Fibroblast of the conjunctiva (primary cell): ENCODE measurements around the gene RSBN1L.
"Not testable (repeated sequence)": the region's sequence is repeated elsewhere in the genome, so short reads cannot be mapped to it uniquely, and the experiment has no call there.

Source experiments
- DNase-seq: peaks from one replicate; pipeline ENCODE4 v3.0.0-alpha.2; 2010; ENCODE audit warnings: low read depth

Gene RSBN1L

GRCh38 chr7:77687747-77688144 lies 8.5 kb upstream of the RSBN1L start:
- no peak for DNase-seq

DNA sequence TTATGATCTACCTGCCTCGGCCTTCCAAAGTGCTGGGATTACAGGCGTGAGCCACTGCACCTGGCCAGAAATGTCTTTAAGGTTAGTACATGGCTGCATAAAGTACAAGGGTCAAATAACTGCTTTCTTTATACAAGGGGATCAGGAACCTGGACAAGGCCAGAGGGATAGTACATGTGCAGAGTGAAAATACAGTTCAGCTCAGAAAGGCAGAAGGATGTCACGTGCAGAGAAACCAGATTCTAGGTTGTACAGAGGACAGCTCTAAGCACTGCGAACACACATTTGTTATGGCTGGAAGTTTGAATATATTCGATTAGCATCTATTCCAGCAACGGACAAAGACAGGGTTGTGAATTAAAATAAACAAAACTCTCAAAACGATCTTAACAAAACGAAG lies 6.0 kb upstream of the RSBN1L start:
- no peak for DNase-seq

DNA sequence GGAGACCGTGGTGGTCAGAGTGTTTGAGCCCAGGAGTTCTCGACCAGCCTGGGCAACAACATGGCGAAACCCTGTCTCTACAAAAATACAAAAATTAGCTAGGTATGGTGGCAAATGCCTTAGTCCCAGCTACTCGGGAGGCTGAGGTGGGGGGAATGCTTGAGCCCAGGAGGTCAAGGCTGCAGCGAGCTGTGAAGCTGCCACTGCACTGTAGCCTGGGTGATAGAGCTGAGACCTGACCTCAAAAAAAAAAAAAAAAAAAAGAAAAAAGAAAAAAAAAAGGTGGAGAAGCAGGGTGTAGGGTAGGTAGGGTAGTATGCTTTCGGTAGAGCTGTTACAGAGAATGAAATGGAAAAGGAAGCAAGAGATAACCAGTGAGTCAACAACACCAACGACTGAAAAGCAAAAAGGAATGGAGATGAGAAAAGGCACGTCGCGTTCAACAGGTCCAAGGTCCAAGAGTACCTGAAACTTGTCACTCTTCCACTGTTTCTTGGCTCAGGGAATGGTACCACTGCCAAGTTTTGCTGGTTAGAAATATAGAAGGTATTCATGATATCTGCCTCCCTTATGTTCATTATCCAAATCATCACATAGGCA lies 4.3 kb upstream of the RSBN1L start:
- DNase-seq = no peak

GRCh38 chr7:77693830-77694583 lies 2.3 kb upstream of the RSBN1L start:
- no peak for DNase-seq

GRCh38 chr7:77696643-77697534 lies 630 bp downstream of the RSBN1L start:
- no peak for DNase-seq

- no peak for DNase-seq
These were observed 1.2 kb downstream of the RSBN1L start for GRCh38 chr7:77697535-77697831.

- no peak for DNase-seq
These were observed 1.9 kb downstream of the RSBN1L start for GRCh38 chr7:77698042-77698625.

DNA sequence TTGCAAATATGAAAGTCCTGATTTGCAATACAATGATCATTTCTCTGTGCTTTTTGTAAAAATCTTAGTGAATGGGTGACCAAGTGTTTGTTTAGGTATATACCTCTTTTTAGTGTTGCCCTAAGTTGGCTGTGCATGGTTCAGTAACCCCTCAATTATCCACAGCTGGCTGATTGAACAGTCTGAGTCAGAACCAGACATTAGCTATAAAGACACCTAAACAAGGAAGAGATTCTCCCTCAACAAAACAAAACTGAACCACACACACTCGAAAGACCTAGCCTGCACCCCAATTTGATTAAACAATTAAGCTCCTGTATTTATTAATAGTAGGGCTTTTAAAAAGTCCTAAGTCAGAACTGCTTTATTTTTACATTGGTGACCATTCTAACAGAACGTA lies 2.8 kb downstream of the RSBN1L start:
- no peak for DNase-seq

DNA sequence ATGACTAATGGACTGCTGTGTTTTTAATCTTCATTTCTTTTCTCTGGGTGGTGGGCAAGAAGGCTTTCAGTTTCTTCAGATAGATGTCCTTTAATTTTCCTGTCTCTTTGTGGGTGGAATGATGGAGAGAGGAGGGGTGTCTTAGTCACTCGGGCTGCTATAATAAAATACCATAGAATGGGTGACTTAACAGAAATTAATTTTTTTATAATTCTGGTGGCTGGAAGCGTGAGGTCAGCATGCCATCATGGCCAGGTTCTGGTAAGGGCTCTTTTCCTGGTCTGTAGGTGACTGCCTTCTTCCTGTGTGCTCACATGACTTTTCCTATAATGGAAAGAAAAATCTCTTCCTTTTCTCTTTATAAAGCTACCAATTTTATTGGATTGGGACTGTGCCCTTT lies 6.3 kb downstream of the RSBN1L start:
- DNase-seq = no peak

- no peak for DNase-seq
These were observed 6.8 kb downstream of the RSBN1L start for GRCh38 chr7:77702968-77703472.

- DNase-seq = not testable (repeated sequence)
These were observed 7.4 kb downstream of the RSBN1L start for GRCh38 chr7:77703669-77704068.

DNA sequence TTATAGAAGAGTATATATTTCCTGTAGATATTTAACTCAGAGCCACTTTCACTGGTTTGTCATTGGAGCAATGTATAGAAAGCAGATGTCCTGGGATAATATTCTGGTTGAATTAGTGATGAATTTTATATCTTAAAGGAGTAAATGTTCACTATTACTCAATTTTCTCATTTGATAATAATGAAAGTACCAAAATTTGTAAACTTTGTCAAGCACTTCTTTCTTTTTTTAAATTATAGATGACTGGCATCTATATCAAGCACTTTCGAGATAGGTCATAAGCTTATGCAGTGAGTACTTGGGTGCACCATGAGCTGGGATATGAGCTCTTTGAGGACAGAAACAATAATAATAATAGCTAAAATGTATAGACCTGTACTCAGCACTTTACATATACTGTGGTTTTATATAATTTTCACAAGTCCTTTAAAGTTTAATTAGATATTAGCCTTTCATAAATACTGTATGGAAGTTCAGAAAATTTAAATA lies 11.3 kb downstream of the RSBN1L start:
- DNase-seq = no peak

DNA sequence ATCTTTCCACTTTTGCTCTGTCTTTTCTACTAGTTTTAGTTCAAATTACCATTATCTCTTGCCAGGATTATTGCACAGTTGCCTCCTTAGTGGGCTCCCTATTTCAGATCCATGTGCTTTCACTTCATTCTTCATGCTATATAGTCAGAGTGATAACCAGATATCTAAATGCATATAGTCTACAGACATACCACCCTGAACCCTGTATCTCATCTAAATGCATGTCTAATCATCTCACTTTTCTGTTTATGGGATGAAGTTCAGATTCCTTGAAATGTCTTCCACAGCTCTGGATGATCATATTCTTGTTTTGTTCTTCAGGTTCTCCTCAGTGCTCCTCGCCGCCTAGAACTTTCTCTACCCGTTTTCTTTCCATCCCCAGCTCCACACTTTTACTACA lies 13.8 kb downstream of the RSBN1L start:
- DNase-seq = no peak

GRCh38 chr7:77710861-77711260 lies 14.6 kb downstream of the RSBN1L start:
- DNase-seq = no peak

DNA sequence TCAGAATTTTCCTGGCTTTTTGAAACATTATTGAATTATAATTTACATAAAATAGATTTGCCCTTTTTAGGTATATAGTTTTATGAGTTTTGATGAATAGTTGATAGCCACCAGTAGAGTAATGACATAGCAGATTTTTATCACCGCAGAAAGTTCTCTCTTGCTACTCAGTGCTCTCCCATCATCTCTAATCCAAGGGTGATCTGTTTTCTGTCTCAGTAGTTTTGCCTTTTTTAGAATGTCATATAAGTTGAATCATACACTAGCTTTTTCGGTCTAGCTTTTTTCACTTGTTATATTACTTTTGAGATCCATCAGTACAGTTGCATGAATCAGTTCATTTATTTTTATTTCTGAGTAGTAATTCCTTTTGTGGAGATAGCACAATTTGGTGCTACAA lies 17.9 kb downstream of the RSBN1L start:
- DNase-seq = no peak

- not testable (repeated sequence) for DNase-seq
These were observed 18.7 kb downstream of the RSBN1L start for GRCh38 chr7:77714931-77715330.

DNA sequence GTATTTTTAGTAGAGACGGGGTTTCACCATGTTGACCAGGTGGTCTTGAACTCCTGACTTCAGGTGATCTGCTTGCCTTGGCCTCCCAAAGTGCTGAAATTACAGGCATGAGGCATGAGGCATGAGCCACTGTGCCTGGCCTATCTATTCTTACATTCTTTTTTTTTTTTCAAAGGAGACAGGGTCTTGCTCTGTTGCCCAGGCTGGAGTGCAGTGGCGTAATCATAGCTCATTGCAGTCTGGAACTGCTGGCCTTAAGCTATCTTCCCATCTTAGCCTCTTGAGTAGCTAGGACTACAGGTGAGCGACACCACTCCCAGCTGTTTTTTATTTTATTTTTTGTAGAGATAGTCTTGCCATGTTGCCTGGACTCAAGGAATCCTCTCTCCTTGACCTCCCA lies 20.5 kb downstream of the RSBN1L start:
- no peak for DNase-seq

- DNase-seq = not testable (repeated sequence)
These were observed 21.3 kb downstream of the RSBN1L start for GRCh38 chr7:77717566-77717965.

- DNase-seq = no peak
These were observed 31.3 kb downstream of the RSBN1L start for GRCh38 chr7:77727527-77727926.

DNA sequence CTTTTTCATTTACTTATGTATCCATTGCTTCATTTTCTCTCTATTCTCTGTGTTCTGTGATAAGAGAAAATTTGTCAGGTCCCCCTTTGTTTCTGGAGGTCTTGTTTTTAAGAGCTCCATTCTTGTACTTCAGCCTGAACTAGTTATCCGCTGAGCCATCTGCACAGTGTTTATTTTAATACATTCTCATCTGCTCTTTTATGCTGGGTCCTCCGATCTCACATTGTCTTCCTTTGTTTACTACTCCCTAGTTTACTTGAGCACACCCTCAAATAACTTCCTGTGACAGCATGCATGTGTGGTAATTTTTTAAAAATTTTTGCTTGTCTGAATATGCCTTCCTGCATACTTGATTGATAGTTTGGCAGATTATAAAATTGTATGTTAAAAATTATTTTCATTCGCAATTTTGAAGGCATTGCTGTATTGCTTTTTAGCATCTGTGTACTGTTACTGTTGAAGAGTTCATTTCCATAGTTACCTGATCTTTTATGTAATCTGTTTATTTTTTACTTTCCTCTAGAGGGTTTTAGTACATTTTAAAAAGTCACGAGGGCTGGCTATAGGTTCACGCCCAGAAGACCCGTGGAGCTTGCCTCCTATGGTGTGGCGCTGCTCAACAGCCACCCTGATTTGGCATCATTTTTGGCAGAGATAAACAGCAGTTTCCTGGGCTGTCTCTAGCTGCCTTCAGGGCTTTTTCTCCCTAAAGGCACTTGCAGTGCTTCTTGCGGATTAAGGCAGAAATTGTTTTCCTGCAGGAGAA lies 31.9 kb downstream of the RSBN1L start:
- DNase-seq = peak; percentile 53

- no peak for DNase-seq
These were observed 33.5 kb downstream of the RSBN1L start for GRCh38 chr7:77729574-77730348.
